Peyer's patch (tissue), 4 donors: ENCODE results near the gene CPSF4L.

ENCODE experiments used
- POLR2A ChIP-seq, 2 donors: fragments of 450-650 bp; IDR thresholded peaks; one replicate each; pipeline ENCODE4 v1.5.1; 2017; ENCODE audit warnings: antibody characterized with exemption in 2 of 2, mild to moderate bottlenecking in 2 of 2, moderate library complexity in 2 of 2
- TF ChIP-seq, protein P1 (sequence below), 6 experiments: fragments of 450-650 bp in 4 of 6; fragments of 200-600 bp in 2 of 6; sonication (generic) in 1 of 6; IDR thresholded peaks; one replicate each; pipeline ENCODE4 v1.5.1; 2017 to 2019; ENCODE audit warnings: antibody characterized with exemption in 6 of 6, mild to moderate bottlenecking in 3 of 6, moderate library complexity in 1 of 6

DNA sequence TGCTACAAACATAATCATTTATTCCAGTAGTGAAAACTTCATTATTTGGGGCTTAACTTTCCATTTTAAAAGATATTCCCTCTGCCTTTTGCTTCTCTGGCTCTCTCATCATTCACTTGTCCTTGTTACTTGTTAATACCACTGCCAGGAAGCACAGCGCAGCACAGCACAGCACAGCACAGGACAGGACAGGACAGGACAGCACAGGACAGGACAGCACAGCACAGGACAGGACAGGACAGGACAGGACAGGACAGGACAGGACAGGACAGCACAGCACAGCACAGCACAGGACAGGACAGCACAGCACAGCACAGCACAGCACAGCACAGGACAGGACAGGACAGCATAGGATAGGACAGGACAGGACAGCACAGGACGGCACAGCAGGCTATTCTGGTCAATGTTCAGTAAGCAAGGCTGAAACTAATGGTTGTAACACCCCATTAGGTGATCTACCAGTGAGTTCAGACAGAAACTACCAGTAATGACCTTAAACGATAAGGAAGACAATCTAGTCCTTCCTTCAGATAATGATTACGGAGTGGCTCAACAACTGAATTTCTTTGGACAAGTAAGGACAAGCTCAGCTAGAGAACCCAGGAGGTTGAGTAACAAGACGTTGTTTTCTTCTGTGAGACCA is 36.9 kb downstream of the CPSF4L start:
- TF ChIP-seq, protein P1, sequence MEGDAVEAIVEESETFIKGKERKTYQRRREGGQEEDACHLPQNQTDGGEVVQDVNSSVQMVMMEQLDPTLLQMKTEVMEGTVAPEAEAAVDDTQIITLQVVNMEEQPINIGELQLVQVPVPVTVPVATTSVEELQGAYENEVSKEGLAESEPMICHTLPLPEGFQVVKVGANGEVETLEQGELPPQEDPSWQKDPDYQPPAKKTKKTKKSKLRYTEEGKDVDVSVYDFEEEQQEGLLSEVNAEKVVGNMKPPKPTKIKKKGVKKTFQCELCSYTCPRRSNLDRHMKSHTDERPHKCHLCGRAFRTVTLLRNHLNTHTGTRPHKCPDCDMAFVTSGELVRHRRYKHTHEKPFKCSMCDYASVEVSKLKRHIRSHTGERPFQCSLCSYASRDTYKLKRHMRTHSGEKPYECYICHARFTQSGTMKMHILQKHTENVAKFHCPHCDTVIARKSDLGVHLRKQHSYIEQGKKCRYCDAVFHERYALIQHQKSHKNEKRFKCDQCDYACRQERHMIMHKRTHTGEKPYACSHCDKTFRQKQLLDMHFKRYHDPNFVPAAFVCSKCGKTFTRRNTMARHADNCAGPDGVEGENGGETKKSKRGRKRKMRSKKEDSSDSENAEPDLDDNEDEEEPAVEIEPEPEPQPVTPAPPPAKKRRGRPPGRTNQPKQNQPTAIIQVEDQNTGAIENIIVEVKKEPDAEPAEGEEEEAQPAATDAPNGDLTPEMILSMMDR (IDR thresholded peaks at IDR 0.05): no peak
- TF ChIP-seq POLR2A (IDR thresholded peaks at IDR 0.05): no peak
